Measurements from ENCODE around the gene ZNF777. TPM values are rescaled to one million over a fixed set of nuclear protein-coding genes. Genes with fewer than 3 reads are reported as not detected.

ZNF777 gene
- total RNA-seq, 1 donor from 2014 or later, result 20.3 TPM

DNA sequence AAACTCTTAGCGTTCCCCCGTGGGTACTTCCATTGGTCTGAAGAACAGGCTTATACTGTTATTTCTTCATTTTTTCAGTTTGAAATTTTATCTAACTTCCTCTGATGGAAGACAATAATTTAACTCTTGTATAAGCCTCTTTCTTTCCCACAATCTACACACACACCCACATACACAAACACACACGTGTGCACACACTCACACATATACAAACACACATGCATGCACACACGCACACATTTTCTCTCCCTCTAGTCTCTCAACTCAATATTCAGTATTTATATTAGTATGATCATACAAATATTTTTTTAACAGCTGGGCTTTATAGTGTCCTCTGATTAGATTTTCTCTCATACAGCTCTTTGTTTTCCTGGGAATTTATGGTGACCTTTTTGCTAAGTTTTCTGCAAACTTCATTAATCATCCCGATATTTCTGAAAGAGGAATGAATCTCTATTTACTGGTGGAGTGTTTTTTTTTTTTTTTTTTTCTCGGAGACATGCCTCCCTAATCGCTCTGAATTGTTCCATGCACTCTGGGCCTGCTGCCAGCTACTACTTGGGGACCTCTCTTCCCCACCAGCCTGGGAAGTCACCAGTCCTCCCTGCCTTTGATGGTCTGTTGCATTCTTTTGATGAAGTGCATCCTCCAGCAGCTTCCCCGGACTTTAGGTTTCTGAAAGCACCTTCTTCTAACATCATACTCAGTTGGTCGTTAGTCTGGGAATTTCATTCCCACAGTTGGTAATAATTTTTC, 75.5 kb downstream of the ZNF777 start:
- no peak overlapping the region for H3K4me3 Mint-ChIP-seq (ENCODE audit: low read depth)
- H3K36me3 Mint-ChIP-seq (ENCODE audit: insufficient read depth), result no peaks in the 10 kb centered on the region
- H3K9me3 Mint-ChIP-seq (ENCODE audit: low read depth), result peaks cover 2% of the 10 kb centered on the region
- no peaks in the 10 kb centered on the region for H3K4me1 Mint-ChIP-seq (ENCODE audit: low read depth)
- TF ChIP-seq, protein P1, sequence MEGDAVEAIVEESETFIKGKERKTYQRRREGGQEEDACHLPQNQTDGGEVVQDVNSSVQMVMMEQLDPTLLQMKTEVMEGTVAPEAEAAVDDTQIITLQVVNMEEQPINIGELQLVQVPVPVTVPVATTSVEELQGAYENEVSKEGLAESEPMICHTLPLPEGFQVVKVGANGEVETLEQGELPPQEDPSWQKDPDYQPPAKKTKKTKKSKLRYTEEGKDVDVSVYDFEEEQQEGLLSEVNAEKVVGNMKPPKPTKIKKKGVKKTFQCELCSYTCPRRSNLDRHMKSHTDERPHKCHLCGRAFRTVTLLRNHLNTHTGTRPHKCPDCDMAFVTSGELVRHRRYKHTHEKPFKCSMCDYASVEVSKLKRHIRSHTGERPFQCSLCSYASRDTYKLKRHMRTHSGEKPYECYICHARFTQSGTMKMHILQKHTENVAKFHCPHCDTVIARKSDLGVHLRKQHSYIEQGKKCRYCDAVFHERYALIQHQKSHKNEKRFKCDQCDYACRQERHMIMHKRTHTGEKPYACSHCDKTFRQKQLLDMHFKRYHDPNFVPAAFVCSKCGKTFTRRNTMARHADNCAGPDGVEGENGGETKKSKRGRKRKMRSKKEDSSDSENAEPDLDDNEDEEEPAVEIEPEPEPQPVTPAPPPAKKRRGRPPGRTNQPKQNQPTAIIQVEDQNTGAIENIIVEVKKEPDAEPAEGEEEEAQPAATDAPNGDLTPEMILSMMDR (IDR thresholded peaks at IDR 0.05; ENCODE audit: unreplicated experiment), result no peak
- peaks cover 18% of the 10 kb centered on the region for H3K27me3 Mint-ChIP-seq
- no peak overlapping the region for H3K27ac Mint-ChIP-seq
- DNase-seq (ENCODE audit: low spot score, unreplicated experiment), result no peak

Other genes with a start within 250 kb of the ZNF777 start
- gene ZNF212, start 221.4 kb downstream of the ZNF777 start, total RNA-seq, result 19.4 and 19.5 TPM in 2 replicates
- gene ZNF783, start 198.9 kb downstream of the ZNF777 start, total RNA-seq, result 17.5 and 18.5 TPM in 2 replicates
- gene ZNF746, start 36.7 kb upstream of the ZNF777 start, total RNA-seq, result 25.6 and 26.7 TPM in 2 replicates

All from progenitor cell of endocrine pancreas (in vitro differentiated cells).